Naive B cell (primary cell): ENCODE measurements around the gene APC2. TPM values are rescaled to one million over a fixed set of nuclear protein-coding genes. Genes with fewer than 3 reads are reported as not detected.

ENCODE experiments used
- ATAC-seq, 2 donors: fragments of 150-1000 bp; cut with Tn5 transposase; 2 replicates each; pipeline ENCODE4 v1.10.0; 2021; ENCODE audit warnings: low read depth in 2 of 2, mild to moderate bottlenecking in 2 of 2, moderate library complexity in 2 of 2
- DNase-seq: peaks from one replicate; pipeline ENCODE4 v3.0.0; 2022
- H3K27ac Mint-ChIP-seq, 6 donors: one replicate each; pipeline ENCODE4 v1.8.0; 2020 to 2022; ENCODE audit warnings: mild to moderate bottlenecking in 6 of 6, mixed read lengths in 6 of 6, moderate library complexity in 5 of 6, inconsistent platforms in 2 of 6
- H3K27me3 Mint-ChIP-seq, 3 donors: one replicate each; pipeline ENCODE4 v1.8.0; 2021 to 2022; ENCODE audit warnings: mixed read lengths in 3 of 3, mild to moderate bottlenecking in 1 of 3
- H3K36me3 Mint-ChIP-seq, 2 donors: one replicate each; pipeline ENCODE4 v1.8.0; 2020 to 2022; ENCODE audit warnings: mixed read lengths in 2 of 2, inconsistent platforms in 1 of 2, mild to moderate bottlenecking in 1 of 2
- H3K4me1 Mint-ChIP-seq, 3 donors: one replicate each; pipeline ENCODE4 v1.8.0; 2020 to 2022; ENCODE audit warnings: mixed read lengths in 3 of 3, inconsistent platforms in 1 of 3, mild to moderate bottlenecking in 1 of 3, moderate library complexity in 1 of 3
- H3K4me3 Mint-ChIP-seq, 8 donors: one replicate each; pipeline ENCODE4 v1.8.0; 2020 to 2022; ENCODE audit warnings: mild to moderate bottlenecking in 8 of 8, mixed read lengths in 8 of 8, moderate library complexity in 8 of 8, inconsistent platforms in 2 of 8
- H3K9me3 Mint-ChIP-seq, 7 donors: one replicate each; pipeline ENCODE4 v1.8.0; 2020 to 2022; ENCODE audit warnings: mixed read lengths in 7 of 7, mild to moderate bottlenecking in 5 of 7, inconsistent platforms in 2 of 7, moderate library complexity in 1 of 7
- polyA plus RNA-seq, 6 donors: library from polyadenylated mRNA; unstranded; fragments of 300-500 nt; fragmentation: Illumina TruSeq; gene quantifications; one replicate each; pipeline ENCODE4 v1.2.3, GENCODE V29; 2021; ENCODE audit warnings: low read depth in 6 of 6

The APC2 gene
- under 1 TPM in 1 of 6 donors, not detected in 5; 0.03 TPM for polyA plus RNA-seq

- H3K27ac Mint-ChIP-seq: peak within 1 kb of the TSS in 3 of 6 donors; percentile 37 to 70 (median 62)
- ATAC-seq (peak; percentile 15 to 22), DNase-seq (no peak)
- H3K27me3 Mint-ChIP-seq: peaks cover 20 to 74% (median 63%) of the 10 kb centered on the region in 3 donors
- peaks cover 27 to 33% (median 33%) of the 10 kb centered on the region in 3 donors for H3K4me1 Mint-ChIP-seq
- H3K9me3 Mint-ChIP-seq: peaks cover 0 to 3% (median 0%) of the 10 kb centered on the region in 7 donors
- peak within 1 kb of the TSS; percentile 5 to 87 (median 45) for H3K4me3 Mint-ChIP-seq
- H3K36me3 Mint-ChIP-seq: peaks cover 0 to 23% of the 10 kb centered on the region in 2 donors
Measured at GRCh38 chr19:1449467-1450442, at the start of gene APC2. Gene APC2 (plus strand): TSS chr19:1450121. CDS start chr19:1453002, 2,881 bp downstream.

GRCh38 chr19:1400281-1401137, 49.4 kb upstream of the APC2 start:
- ATAC-seq (peak; percentile 25 to 37), DNase-seq (no peak)
- H3K27me3 Mint-ChIP-seq: peaks cover 0 to 13% (median 8%) of the 10 kb centered on the region in 3 donors
- no peaks in the 10 kb centered on the region for H3K9me3 Mint-ChIP-seq
- peak overlapping the region in 1 of 6 donors; percentile 42 for H3K27ac Mint-ChIP-seq
- peaks cover 7 to 15% (median 12%) of the 10 kb centered on the region in 3 donors for H3K4me1 Mint-ChIP-seq
- peak overlapping the region; percentile 67 to 87 (median 76) for H3K4me3 Mint-ChIP-seq
- H3K36me3 Mint-ChIP-seq: no peaks in the 10 kb centered on the region

- Mint-ChIP-seq H3K4me1 (peaks cover 10 to 16% (median 13%) of the 10 kb centered on the region in 3 donors), H3K36me3 (no peaks in the 10 kb centered on the region), H3K9me3 (no peaks in the 10 kb centered on the region), H3K27me3 (peaks cover 0 to 13% (median 8%) of the 10 kb centered on the region in 3 donors), H3K27ac (peak within 1 kb of the TSS in 1 of 6 donors; percentile 42), H3K4me3 (peak within 1 kb of the TSS; percentile 69 to 88 (median 78))
- peak; percentile 83 to 84 for ATAC-seq
- DNase-seq: peak; percentile 55
Measured at GRCh38 chr19:1401138-1401888, 48.6 kb upstream of the APC2 start, which contains the start of gene GAMT. Gene GAMT (minus strand): TSS chr19:1401542. CDS start chr19:1401476, 66 bp downstream.

GRCh38 chr19:1401889-1402217, 48.1 kb upstream of the APC2 start:
- Mint-ChIP-seq H3K4me3 (peak overlapping the region; percentile 49 to 88 (median 73)), H3K9me3 (no peaks in the 10 kb centered on the region), H3K36me3 (no peaks in the 10 kb centered on the region), H3K27ac (no peak overlapping the region), H3K4me1 (peaks cover 15 to 21% (median 18%) of the 10 kb centered on the region in 3 donors), H3K27me3 (peaks cover 0 to 13% (median 8%) of the 10 kb centered on the region in 3 donors)
- no peak for DNase-seq
- no peak for ATAC-seq

- Mint-ChIP-seq H3K4me3 (peak overlapping the region in 7 of 8 donors; percentile 51 to 89 (median 73)), H3K27ac (peak overlapping the region in 3 of 6 donors; percentile 39 to 66 (median 56)), H3K27me3 (peaks cover 0 to 13% (median 8%) of the 10 kb centered on the region in 3 donors), H3K36me3 (no peaks in the 10 kb centered on the region), H3K4me1 (peaks cover 16 to 22% (median 21%) of the 10 kb centered on the region in 3 donors), H3K9me3 (no peaks in the 10 kb centered on the region)
- DNase-seq (no peak), ATAC-seq (no peak)
Measured at GRCh38 chr19:1402411-1403070, 47.4 kb upstream of the APC2 start.

GRCh38 chr19:1406774-1407527, 43.0 kb upstream of the APC2 start:
- Mint-ChIP-seq H3K27ac (peak overlapping the region; percentile 75 to 91 (median 89)), H3K4me3 (peak overlapping the region; percentile 75 to 91 (median 84)), H3K36me3 (no peaks in the 10 kb centered on the region), H3K27me3 (peaks cover 0 to 13% (median 8%) of the 10 kb centered on the region in 3 donors), H3K9me3 (no peaks in the 10 kb centered on the region), H3K4me1 (peaks cover 42 to 48% (median 46%) of the 10 kb centered on the region in 3 donors)
- peak; percentile 72 to 77 for ATAC-seq
- peak; percentile 100 for DNase-seq

GRCh38 chr19:1407528-1408299, 42.2 kb upstream of the APC2 start, which contains the start of gene DAZAP1:
Gene DAZAP1 (plus strand): TSS chr19:1407586. CDS start chr19:1407774, 188 bp downstream.
- H3K4me1 Mint-ChIP-seq: peaks cover 41 to 48% (median 44%) of the 10 kb centered on the region in 3 donors
- ATAC-seq (peak in 1 of 2 donors; percentile 37), DNase-seq (no peak)
- H3K9me3 Mint-ChIP-seq: no peaks in the 10 kb centered on the region
- H3K36me3 Mint-ChIP-seq: no peaks in the 10 kb centered on the region
- peak within 1 kb of the TSS; percentile 77 to 97 (median 88) for H3K4me3 Mint-ChIP-seq
- peaks cover 0 to 9% (median 3%) of the 10 kb centered on the region in 3 donors for H3K27me3 Mint-ChIP-seq
- peak within 1 kb of the TSS; percentile 75 to 92 (median 90) for H3K27ac Mint-ChIP-seq

GRCh38 chr19:1408300-1409203, 41.4 kb upstream of the APC2 start:
- no peaks in the 10 kb centered on the region for H3K36me3 Mint-ChIP-seq
- ATAC-seq (peak; percentile 2 to 6), DNase-seq (peak; percentile 47)
- H3K4me3 Mint-ChIP-seq: peak overlapping the region; percentile 84 to 97 (median 90)
- H3K27ac Mint-ChIP-seq: peak overlapping the region in 5 of 6 donors; percentile 56 to 95 (median 92)
- H3K4me1 Mint-ChIP-seq: peaks cover 43 to 52% (median 51%) of the 10 kb centered on the region in 3 donors
- H3K27me3 Mint-ChIP-seq: peaks cover 0 to under 1% (median 0%) of the 10 kb centered on the region in 3 donors
- H3K9me3 Mint-ChIP-seq: no peaks in the 10 kb centered on the region

GRCh38 chr19:1409204-1410005, 40.5 kb upstream of the APC2 start:
- Mint-ChIP-seq H3K27ac (peak overlapping the region in 3 of 6 donors; percentile 56 to 95 (median 90)), H3K4me1 (peaks cover 43 to 59% (median 56%) of the 10 kb centered on the region in 3 donors), H3K36me3 (no peaks in the 10 kb centered on the region), H3K4me3 (peak overlapping the region; percentile 84 to 97 (median 90)), H3K27me3 (no peaks in the 10 kb centered on the region), H3K9me3 (no peaks in the 10 kb centered on the region)
- ATAC-seq: no peak
- no peak for DNase-seq
